ENCODE results near the gene CACNA1H.
"Not testable (repeated sequence)": the region's sequence is repeated elsewhere in the genome, so short reads cannot be mapped to it uniquely, and the experiment has no call there.

CACNA1H gene

DNA sequence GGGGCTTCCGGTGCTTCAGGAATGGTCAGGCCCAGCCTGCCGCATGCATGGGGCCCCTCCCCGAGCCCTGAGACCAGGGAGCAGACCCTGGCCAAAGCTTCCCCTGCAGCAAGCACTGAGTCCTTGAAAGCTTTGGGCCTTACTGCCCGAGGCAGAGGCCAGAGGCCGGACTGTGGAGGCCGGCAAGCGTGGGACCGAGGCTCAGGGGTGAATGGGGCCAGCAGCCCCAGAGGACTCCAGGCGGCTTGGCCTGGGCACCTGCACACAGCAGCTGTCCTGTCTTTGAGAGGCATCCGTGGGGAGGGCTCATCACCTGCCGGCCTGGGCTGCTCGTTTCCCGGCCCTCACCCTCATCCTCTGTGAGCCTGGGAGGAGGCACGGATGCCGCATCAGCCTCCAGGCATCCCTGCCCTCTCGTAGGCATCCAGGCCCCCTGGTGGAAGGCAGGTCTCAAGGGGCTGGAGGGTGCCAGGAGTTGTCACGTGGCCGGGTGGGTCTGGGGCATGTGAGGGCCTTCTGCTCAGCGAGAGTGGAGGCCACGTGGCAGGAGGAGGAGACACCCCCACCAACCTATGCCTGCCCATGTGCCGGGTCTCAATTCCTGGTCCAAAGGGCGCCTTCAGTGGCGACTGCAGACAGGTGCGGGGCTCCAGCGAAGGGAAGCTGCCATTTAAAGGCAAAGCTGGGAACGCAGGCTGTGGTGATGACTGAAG lies 31.4 kb downstream of the CACNA1H start:
- Histone ChIP-seq H3K4me1 (ENCODE audit: low read depth, poor library complexity, severe bottlenecking) (no peaks in the 10 kb centered on the region), H3K27me3 (ENCODE audit: insufficient read depth, low read depth) (peaks cover 78% of the 10 kb centered on the region), H3K36me3 (ENCODE audit: insufficient read depth) (no peaks in the 10 kb centered on the region), H2AFZ (ENCODE audit: low read depth) (no peak overlapping the region), H4K20me1 (ENCODE audit: insufficient read depth) (no peaks in the 10 kb centered on the region), H3K4me3 (IDR thresholded peaks at IDR 0.05; ENCODE audit: insufficient read depth, low read depth, low read length) (no peak overlapping the region), H3K4me2 (no peak overlapping the region), H3K79me2 (ENCODE audit: insufficient read depth, low read depth) (no peaks in the 10 kb centered on the region), H3K27ac (no peak overlapping the region), H3K9ac (no peak overlapping the region)
- no peak for TF ChIP-seq CTCF (conservative IDR thresholded peaks at IDR 0.05; ENCODE audit: low read depth, low read length)

GRCh38 chr16:1184980-1185379 lies 32.1 kb downstream of the CACNA1H start:
- H3K79me2 ChIP-seq (ENCODE audit: insufficient read depth, low read depth) = no peaks in the 10 kb centered on the region
- H4K20me1 ChIP-seq (ENCODE audit: insufficient read depth) = no peaks in the 10 kb centered on the region
- H3K27me3 ChIP-seq (ENCODE audit: insufficient read depth, low read depth) = peaks cover 78% of the 10 kb centered on the region
- no peak overlapping the region for H2AFZ ChIP-seq (ENCODE audit: low read depth)
- H3K4me3 ChIP-seq (IDR thresholded peaks at IDR 0.05; ENCODE audit: insufficient read depth, low read depth, low read length) = no peak overlapping the region
- no peak overlapping the region for H3K4me2 ChIP-seq
- H3K4me1 ChIP-seq (ENCODE audit: low read depth, poor library complexity, severe bottlenecking) = no peaks in the 10 kb centered on the region
- no peaks in the 10 kb centered on the region for H3K36me3 ChIP-seq (ENCODE audit: insufficient read depth)
- no peak for TF ChIP-seq CTCF (conservative IDR thresholded peaks at IDR 0.05; ENCODE audit: low read depth, low read length)
- no peak overlapping the region for H3K27ac ChIP-seq
- H3K9ac ChIP-seq = no peak overlapping the region

GRCh38 chr16:1185460-1186207 lies 32.7 kb downstream of the CACNA1H start:
- not testable (repeated sequence) for H3K36me3 ChIP-seq (ENCODE audit: insufficient read depth); H3K4me3 ChIP-seq (IDR thresholded peaks at IDR 0.05; ENCODE audit: insufficient read depth, low read depth, low read length); H3K4me2 ChIP-seq; H3K4me1 ChIP-seq (ENCODE audit: low read depth, poor library complexity, severe bottlenecking); H2AFZ ChIP-seq (ENCODE audit: low read depth); H3K79me2 ChIP-seq (ENCODE audit: insufficient read depth, low read depth); H3K9ac ChIP-seq; H3K27ac ChIP-seq; H4K20me1 ChIP-seq (ENCODE audit: insufficient read depth)
- H3K27me3 ChIP-seq (ENCODE audit: insufficient read depth, low read depth) = peaks cover 80% of the 10 kb centered on the region

DNA sequence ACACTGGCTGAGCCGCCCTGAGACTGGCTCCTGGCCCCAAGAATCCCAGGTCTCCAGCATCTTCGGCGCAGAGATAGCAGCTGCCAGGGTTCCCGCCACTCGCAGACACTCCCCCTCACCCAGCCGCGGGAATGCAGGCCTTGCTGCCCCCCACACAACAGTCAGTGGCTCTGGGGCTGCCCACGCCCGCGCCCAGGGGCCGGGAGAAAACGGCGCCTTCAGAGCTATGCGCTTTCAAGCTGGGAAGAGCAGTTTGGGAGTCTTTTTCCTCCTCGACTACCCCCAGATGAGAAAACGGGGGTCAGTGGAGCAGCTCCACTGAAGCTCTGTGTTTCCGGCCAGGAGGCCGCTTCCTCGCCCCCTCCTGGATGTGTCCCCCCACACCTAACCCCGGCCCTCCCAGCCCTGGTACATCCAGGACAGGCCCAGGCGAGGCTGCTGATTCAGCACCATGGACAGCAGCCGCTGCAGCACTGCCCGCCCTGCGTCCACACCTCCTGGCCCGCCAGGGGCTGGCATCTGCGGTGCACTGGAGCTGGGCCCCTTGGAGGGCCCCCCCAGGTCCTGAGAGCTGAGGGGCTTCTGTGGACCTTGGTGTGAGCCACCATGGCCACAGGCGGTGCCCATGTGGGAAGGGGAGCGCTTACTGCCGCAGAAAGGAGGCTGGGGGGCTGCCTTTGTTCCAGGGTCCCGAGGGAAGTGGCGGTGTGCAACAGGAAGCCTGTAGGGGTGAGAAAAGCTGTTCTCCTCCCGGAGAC lies 35.7 kb downstream of the CACNA1H start:
- H3K4me3 ChIP-seq (IDR thresholded peaks at IDR 0.05; ENCODE audit: insufficient read depth, low read depth, low read length) = no peak overlapping the region
- H3K4me2 ChIP-seq = no peak overlapping the region
- no peak overlapping the region for H3K9ac ChIP-seq
- H4K20me1 ChIP-seq (ENCODE audit: insufficient read depth) = no peaks in the 10 kb centered on the region
- H3K27ac ChIP-seq = no peak overlapping the region
- H3K79me2 ChIP-seq (ENCODE audit: insufficient read depth, low read depth) = no peaks in the 10 kb centered on the region
- peaks cover 72% of the 10 kb centered on the region for H3K27me3 ChIP-seq (ENCODE audit: insufficient read depth, low read depth)
- no peak for TF ChIP-seq CTCF (conservative IDR thresholded peaks at IDR 0.05; ENCODE audit: low read depth, low read length)
- no peaks in the 10 kb centered on the region for H3K36me3 ChIP-seq (ENCODE audit: insufficient read depth)
- no peaks in the 10 kb centered on the region for H3K4me1 ChIP-seq (ENCODE audit: low read depth, poor library complexity, severe bottlenecking)
- no peak overlapping the region for H2AFZ ChIP-seq (ENCODE audit: low read depth)
